K562 (cell line): ENCODE measurements around the gene SUSD5. TPM values are rescaled to one million over a fixed set of nuclear protein-coding genes. Genes with fewer than 3 reads are reported as not detected.
A peak's percentile ranks its signal among the peaks of the same experiment; 100 is the strongest.

Experiments used
- CREB3L1 ChIP-seq: fragments of 450-650 bp; IDR thresholded peaks from 2 replicates; pipeline ENCODE4 v1.6.1; 2014; ENCODE audit warnings: low read depth, mild to moderate bottlenecking, moderate library complexity, borderline replicate concordance
- CXXC5 ChIP-seq: fragments of 250-450 bp; sonication (Bioruptor Pico); IDR thresholded peaks from 2 replicates; pipeline ENCODE4 v1.8.0; 2022; ENCODE audit warnings: inconsistent platforms, mild to moderate bottlenecking, moderate library complexity
- E2F8 ChIP-seq: fragments of 450-650 bp; IDR thresholded peaks from 2 replicates; pipeline ENCODE4 v1.7.1; 2018; ENCODE audit warnings: mild to moderate bottlenecking, low read depth; ENCODE audit not compliant: partially characterized antibody
- ESRRB ChIP-seq: fragments of 250-450 bp; sonication (Bioruptor Pico); IDR thresholded peaks from 2 replicates; pipeline ENCODE4 v1.5.0; 2020; ENCODE audit warnings: mild to moderate bottlenecking, moderate library complexity, borderline replicate concordance
- FOXA3 ChIP-seq, 2 experiments: fragments of 450-650 bp in 1 of 2; sonication (generic) in 1 of 2; formaldehyde crosslinking; IDR thresholded peaks in 1 of 2; conservative IDR thresholded peaks in 1 of 2; 2 replicates each; pipeline versions ENCODE4 v1.4.0 to v1.8.0; 2020 to 2022; ENCODE audit warnings: mild to moderate bottlenecking in 2 of 2, missing genetic modification reagents in 1 of 2
- LARP7 ChIP-seq: fragments of 450-650 bp; IDR thresholded peaks from 2 replicates; pipeline ENCODE4 v1.6.1; 2016
- NFATC3 ChIP-seq: fragments of 450-650 bp; IDR thresholded peaks from 2 replicates; pipeline ENCODE4 v1.6.1; 2017; ENCODE audit warnings: mild to moderate bottlenecking
- PHF20 ChIP-seq: fragments of 450-650 bp; IDR thresholded peaks from 2 replicates; pipeline ENCODE4 v1.6.1; 2018; ENCODE audit not compliant: partially characterized antibody
- PHF21A ChIP-seq: fragments of 450-650 bp; IDR thresholded peaks from 2 replicates; pipeline ENCODE4 v1.6.1; 2017; ENCODE audit warnings: low read depth, borderline replicate concordance
- POLR2G ChIP-seq: fragments of 200-400 bp; formaldehyde crosslinking; IDR thresholded peaks from 2 replicates; pipeline ENCODE4 v1.6.1; 2017; ENCODE audit warnings: low read depth, mild to moderate bottlenecking, antibody characterized with exemption, low read length, moderate library complexity
- SPI1 ChIP-seq: IDR thresholded peaks from 2 replicates; pipeline ENCODE4 v1.6.1; 2011; ENCODE audit warnings: low read depth, low read length, control low read depth, borderline replicate concordance
- TGIF2 ChIP-seq: sonication (generic); formaldehyde crosslinking; IDR thresholded peaks from 2 replicates; pipeline ENCODE4 v1.8.1; 2022; ENCODE audit warnings: mild to moderate bottlenecking, missing genetic modification reagents, moderate library complexity
- THAP7 ChIP-seq: fragments of 250-450 bp; sonication (Bioruptor Pico); IDR thresholded peaks from 2 replicates; pipeline ENCODE4 v1.5.0; 2021
- ZBTB2 ChIP-seq: fragments of 450-650 bp; IDR thresholded peaks from 2 replicates; pipeline ENCODE4 v1.6.1; 2016; ENCODE audit warnings: antibody characterized with exemption
- ZNF146 ChIP-seq: IDR thresholded peaks from one replicate; pipeline ENCODE4 v1.6.1; 2018; ENCODE audit warnings: missing compliant biosample characterization; ENCODE audit not compliant: unreplicated experiment
- ZNF174 ChIP-seq: fragments of 250-450 bp; sonication (Bioruptor Pico); IDR thresholded peaks from 2 replicates; pipeline ENCODE4 v1.4.0; 2020; ENCODE audit warnings: mild to moderate bottlenecking
- ZNF324 ChIP-seq: fragments of 250-450 bp; sonication (Bioruptor Pico); IDR thresholded peaks from 2 replicates; pipeline ENCODE4 v1.4.0; 2020; ENCODE audit warnings: mild to moderate bottlenecking
- ZNF347 ChIP-seq: fragments of 450-650 bp; formaldehyde crosslinking; IDR thresholded peaks from 2 replicates; pipeline ENCODE4 v1.4.0; 2020; ENCODE audit warnings: low read depth, mild to moderate bottlenecking, moderate library complexity
- ZNF41 ChIP-seq: fragments of 250-450 bp; sonication (Bioruptor Pico); conservative IDR thresholded peaks from 2 replicates; pipeline ENCODE4 v1.4.0; 2020; ENCODE audit warnings: mild to moderate bottlenecking
- ZNF740 ChIP-seq, 3 experiments: fragments of 200-800 bp in 1 of 3; sonication (Bioruptor generic) in 1 of 3; sonication (generic) in 1 of 3; formaldehyde crosslinking in 1 of 3; IDR thresholded peaks; 2 replicates each; pipeline versions ENCODE4 v1.6.1 to v1.8.0; 2016 to 2022; ENCODE audit warnings: mild to moderate bottlenecking in 2 of 3, missing compliant biosample characterization in 2 of 3, missing genetic modification characterization in 2 of 3, missing genetic modification reagents in 1 of 3
- polyA plus RNA-seq, 8 experiments: library from polyadenylated mRNA; depleted of rRNA in 4 of 8; stranded (reverse) in 5 of 8; unstranded in 3 of 8; fragments of >200 nt; fragmentation: Nextera tagmentation in 2 of 8; fragmentation: Illumina TruSeq in 1 of 8; extraction: Ambion mirVana in 2 of 8; extraction: Trizol in 1 of 8; gene quantifications; 2 replicates each; pipeline versions ENCODE4 v1.2.1 to v1.2.3, GENCODE V29; 2011 to 2014; ENCODE audit warnings: inconsistent platforms in 1 of 8, missing spikeins in 1 of 8
- total RNA-seq, 7 experiments: library from RNA; depleted of rRNA in 6 of 7; stranded (reverse); fragments of >200 nt in 6 of 7; fragmentation: Illumina TruSeq in 2 of 7; extraction: Trizol in 2 of 7; gene quantifications; 2 replicates each; pipeline versions ENCODE4 v1.2.1 to v1.2.3, GENCODE V29; 2011 to 2021; ENCODE audit warnings: low replicate concordance in 1 of 7

Gene SUSD5
- total and polyA plus RNA-seq, 9 of the 15 experiments (the other 6 are each of a cell fraction or from before 2014, with no cell fraction given): not detected

GRCh38 chr3:33113772-33114621 is 104.6 kb downstream of the SUSD5 start, which contains the start of gene CRTAP (continued):
- TF ChIP-seq FOXA3 (CRISPR knock-in tag; conservative IDR thresholded peaks at IDR 0.05 in 1 of 2, IDR thresholded peaks at IDR 0.05 in 1 of 2): 0 out of 4 replicates have a peak, but pooled peaks of 1 of the 2 experiments have one; percentile 12
- peak; percentile 60; the same call in 1 of the 2 replicates for TF ChIP-seq ZNF740 (CRISPR knock-in tag; IDR thresholded peaks at IDR 0.05)
- TF ChIP-seq ZNF740 (tag; IDR thresholded peaks at IDR 0.05): no peak; a peak in 1 of 4 replicates
- TF ChIP-seq E2F8: no peak
- peak; percentile 94 for TF ChIP-seq POLR2G
- no peak for TF ChIP-seq ZNF174 (CRISPR knock-in tag)
- peak; percentile 87; the same call in 1 of the 2 replicates for TF ChIP-seq NFATC3
- TF ChIP-seq ZBTB2: no peak
- TF ChIP-seq ZNF41 (CRISPR knock-in tag): 0 out of 2 replicates have a peak, but pooled peaks have one; percentile 51
- peak; percentile 92 for TF ChIP-seq CXXC5 (CRISPR knock-in tag)
- TF ChIP-seq ZNF347 (CRISPR knock-in tag): no peak
- no peak for TF ChIP-seq ESRRB (CRISPR knock-in tag)
- TF ChIP-seq ZNF324 (CRISPR knock-in tag): peak; percentile 41; the same call in 1 of the 2 replicates
- TF ChIP-seq THAP7 (CRISPR knock-in tag): no peak
- TF ChIP-seq PHF21A: no peak
- TF ChIP-seq SPI1: no peak
- TF ChIP-seq ZNF146: peak; percentile 28
- TF ChIP-seq TGIF2 (CRISPR knock-in tag): no peak
- no peak for TF ChIP-seq LARP7
- TF ChIP-seq PHF20: peak; percentile 60
- peak; percentile 69; the same call in 1 of the 2 replicates for TF ChIP-seq CREB3L1
